ENCODE data around the gene ARMC3.
A peak's percentile ranks its signal among the peaks of the same experiment; 100 is the strongest.

Gene ARMC3

DNA sequence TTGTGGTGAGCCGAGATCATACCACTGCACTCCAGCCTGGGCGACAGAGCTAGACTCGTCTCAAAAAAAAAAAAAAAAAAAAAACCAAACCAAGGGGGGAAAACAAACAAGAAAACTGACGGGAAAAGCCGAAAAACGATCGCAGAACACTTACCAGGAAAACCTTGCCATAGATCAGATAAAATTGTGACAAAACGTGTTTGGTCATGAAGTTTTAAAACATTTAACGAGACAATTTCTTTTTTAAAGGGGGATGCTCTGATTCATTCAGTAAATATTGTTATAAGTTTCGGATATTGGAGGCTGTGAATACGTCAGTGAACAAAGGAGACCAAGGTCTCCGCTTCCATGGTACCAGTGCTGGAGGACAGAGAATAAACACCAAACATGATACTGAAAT is 77.3 kb downstream of the ARMC3 start:
- FAIRE-seq (no peak), DNase-seq (ENCODE audit: insufficient read length, low spot score) (no peak)
- TF ChIP-seq POU2F2 (IDR thresholded peaks at IDR 0.05; ENCODE audit: low read depth, low read length) = no peak
- no peak for TF ChIP-seq PAX5 (IDR thresholded peaks at IDR 0.05; ENCODE audit: insufficient read depth, low read length, severe bottlenecking)
- TF ChIP-seq TAF1 (IDR thresholded peaks at IDR 0.05; ENCODE audit: low read depth, low read length) = no peak
- no peak for TF ChIP-seq SPI1 (IDR thresholded peaks at IDR 0.05; ENCODE audit: low read depth, low read length)
- no peak for TF ChIP-seq POLR2A (IDR thresholded peaks at IDR 0.05; ENCODE audit: low read depth, low read length)
- no peak for TF ChIP-seq POLR2AphosphoS5 (IDR thresholded peaks at IDR 0.05; ENCODE audit: low read depth, low read length)

DNA sequence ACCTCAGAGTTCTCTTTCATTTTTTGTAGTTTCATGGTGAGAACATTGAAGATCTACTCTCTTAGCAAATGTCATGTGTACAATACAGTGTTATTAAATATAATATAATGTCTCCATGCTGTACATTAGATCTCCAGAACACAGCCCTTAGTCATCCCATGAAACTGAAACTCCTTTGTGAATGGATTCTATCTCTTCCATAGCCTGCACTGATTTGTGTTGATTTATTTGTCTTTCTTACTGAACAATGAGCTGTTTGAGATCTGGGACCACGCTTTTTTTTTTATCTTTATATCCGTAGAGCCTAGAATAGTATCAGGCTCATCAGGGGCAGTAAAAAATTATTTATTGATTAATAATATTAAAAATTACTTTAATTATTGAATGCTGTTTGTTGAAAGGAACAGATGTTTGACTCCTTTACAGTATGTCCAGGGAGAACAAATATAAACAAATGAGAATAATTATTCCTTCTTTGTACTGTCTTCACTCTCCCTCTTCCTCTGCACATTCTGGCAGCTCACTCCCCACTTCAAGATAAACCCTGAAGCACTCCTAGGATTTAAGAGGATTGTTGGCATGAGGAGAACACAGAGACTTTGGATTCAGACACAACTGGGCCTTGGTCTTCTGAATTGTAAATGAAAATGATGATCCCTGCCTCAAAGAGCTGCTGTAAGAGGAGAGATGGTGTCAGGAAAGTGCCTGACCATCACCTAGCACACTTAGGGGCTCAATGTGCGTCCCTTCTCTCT is 85.9 kb downstream of the ARMC3 start:
- TF ChIP-seq TAF1 (IDR thresholded peaks at IDR 0.05; ENCODE audit: low read depth, low read length) = no peak
- no peak for DNase-seq (ENCODE audit: insufficient read length, low spot score)

DNA sequence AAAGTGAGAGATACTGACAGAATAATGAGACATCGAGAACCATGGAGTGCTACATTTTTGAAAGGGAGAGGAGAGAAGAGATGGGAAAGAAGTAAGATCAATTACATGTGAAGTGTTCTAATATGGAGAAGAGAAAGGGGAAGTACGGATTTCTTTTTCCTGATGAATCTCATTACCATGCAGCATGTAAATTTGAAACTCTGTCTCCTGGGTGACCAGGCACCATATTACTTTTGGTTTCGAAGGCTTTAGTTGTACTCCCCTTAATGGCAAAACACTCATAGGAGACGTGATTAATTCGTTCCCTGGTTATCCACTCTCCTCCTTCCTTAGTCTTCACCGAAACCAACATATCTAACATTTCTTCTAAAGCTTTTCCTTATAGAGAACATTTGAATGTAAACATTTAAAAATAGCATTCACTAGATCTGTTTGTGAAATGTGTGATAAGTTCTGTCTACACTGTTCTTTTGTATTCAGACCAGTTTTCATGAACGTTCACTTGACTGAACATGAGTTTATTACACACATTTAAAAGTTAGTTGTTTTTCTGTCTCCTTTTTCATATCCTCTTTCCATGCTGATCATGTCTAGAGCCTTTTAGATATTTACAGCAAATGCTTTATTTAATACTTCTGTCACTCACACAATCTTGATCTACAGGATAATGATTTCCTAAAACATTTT is 87.3 kb downstream of the ARMC3 start:
- FAIRE-seq (no peak), DNase-seq (ENCODE audit: insufficient read length, low spot score) (no peak)
- TF ChIP-seq SPI1 (IDR thresholded peaks at IDR 0.05; ENCODE audit: low read depth, low read length) (peak; percentile 47; the same call in 1 of the 2 replicates), POLR2AphosphoS5 (IDR thresholded peaks at IDR 0.05; ENCODE audit: low read depth, low read length) (no peak), POU2F2 (IDR thresholded peaks at IDR 0.05; ENCODE audit: low read depth, low read length) (peak; percentile 38; the same call in 1 of the 2 replicates)

More for the DNA sequence above, 85.9 kb downstream of the ARMC3 start:
- FAIRE-seq = no peak

DNA sequence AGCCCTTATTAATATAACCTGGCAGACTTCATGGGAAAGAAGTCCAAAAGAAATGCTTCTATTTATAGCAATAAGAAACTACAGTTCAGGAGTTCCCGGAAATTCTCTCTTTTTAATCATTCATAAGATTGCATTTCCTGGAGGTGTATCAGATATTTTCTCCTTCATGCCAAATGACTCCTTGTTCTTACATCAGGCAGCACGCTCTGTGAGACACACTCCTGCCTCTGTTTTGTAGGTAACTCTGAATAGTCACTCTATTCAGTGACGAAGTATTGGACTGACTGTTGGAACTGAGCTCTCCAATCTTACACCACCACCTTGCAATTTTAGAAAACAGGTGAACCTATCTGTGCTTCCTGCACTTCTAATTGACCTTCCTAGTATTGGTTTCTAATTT is 88.8 kb downstream of the ARMC3 start:
- DNase-seq (ENCODE audit: insufficient read length, low spot score) (no peak), FAIRE-seq (no peak)
- TF ChIP-seq POLR2A (IDR thresholded peaks at IDR 0.05; ENCODE audit: low read depth, low read length) (no peak), POLR2AphosphoS5 (IDR thresholded peaks at IDR 0.05; ENCODE audit: low read depth, low read length) (no peak), SPI1 (IDR thresholded peaks at IDR 0.05; ENCODE audit: low read depth, low read length) (no peak), POU2F2 (IDR thresholded peaks at IDR 0.05; ENCODE audit: low read depth, low read length) (no peak), PAX5 (IDR thresholded peaks at IDR 0.05; ENCODE audit: insufficient read depth, low read length, severe bottlenecking) (no peak), TAF1 (IDR thresholded peaks at IDR 0.05; ENCODE audit: low read depth, low read length) (no peak)

DNA sequence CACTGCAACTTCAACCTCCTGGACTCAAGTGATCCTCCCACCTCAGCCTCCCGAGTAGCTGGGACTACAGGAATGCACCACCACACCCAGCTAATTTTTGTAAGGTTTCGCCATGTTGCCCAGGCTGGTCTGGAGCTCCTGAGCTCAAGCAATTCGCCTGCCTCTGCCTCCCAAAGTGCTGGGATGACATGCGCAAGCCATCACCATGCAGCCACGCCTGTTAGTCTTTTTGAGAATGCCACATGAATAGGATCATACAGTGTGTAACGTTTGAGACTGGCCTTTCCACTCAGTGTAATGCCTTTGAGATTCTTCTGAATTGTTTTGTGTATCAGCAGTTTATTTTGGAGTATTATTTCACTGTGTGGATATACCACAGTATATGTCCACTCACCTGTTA is 91.8 kb downstream of the ARMC3 start:
- FAIRE-seq = no peak
- DNase-seq (ENCODE audit: insufficient read length, low spot score) = no peak

DNA sequence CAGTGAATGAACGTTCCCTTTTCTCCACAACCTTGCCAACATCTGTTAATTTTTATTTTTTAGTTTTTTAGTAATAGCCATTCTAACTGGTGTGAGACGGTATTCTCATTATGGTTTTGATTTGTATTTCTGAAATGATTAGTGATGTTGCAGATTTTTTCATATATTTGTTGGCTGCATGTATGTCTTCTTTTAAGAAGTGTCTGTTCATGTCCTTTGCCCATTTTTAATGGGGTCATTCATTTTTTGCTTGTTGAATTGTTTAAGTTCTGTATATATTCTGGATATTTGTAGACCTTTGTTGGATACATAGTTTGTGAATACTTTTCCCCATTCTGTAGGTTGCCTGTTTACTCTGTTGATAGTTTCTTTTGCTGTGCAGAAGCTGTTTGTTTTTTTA is 93.6 kb downstream of the ARMC3 start:
- DNase-seq (ENCODE audit: insufficient read length, low spot score) (no peak), FAIRE-seq (no peak)
- TF ChIP-seq POU2F2 (IDR thresholded peaks at IDR 0.05; ENCODE audit: low read depth, low read length) (no peak), PAX5 (IDR thresholded peaks at IDR 0.05; ENCODE audit: insufficient read depth, low read length, severe bottlenecking) (no peak), POLR2A (IDR thresholded peaks at IDR 0.05; ENCODE audit: low read depth, low read length) (no peak), POLR2AphosphoS5 (IDR thresholded peaks at IDR 0.05; ENCODE audit: low read depth, low read length) (no peak), SPI1 (IDR thresholded peaks at IDR 0.05; ENCODE audit: low read depth, low read length) (no peak), TAF1 (IDR thresholded peaks at IDR 0.05; ENCODE audit: low read depth, low read length) (no peak)

More for the DNA sequence above, 91.8 kb downstream of the ARMC3 start:
- no peak for TF ChIP-seq TAF1 (IDR thresholded peaks at IDR 0.05; ENCODE audit: low read depth, low read length)
- TF ChIP-seq POLR2A (IDR thresholded peaks at IDR 0.05; ENCODE audit: low read depth, low read length) = no peak
- no peak for TF ChIP-seq POLR2AphosphoS5 (IDR thresholded peaks at IDR 0.05; ENCODE audit: low read depth, low read length)
- no peak for TF ChIP-seq POU2F2 (IDR thresholded peaks at IDR 0.05; ENCODE audit: low read depth, low read length)
- no peak for TF ChIP-seq SPI1 (IDR thresholded peaks at IDR 0.05; ENCODE audit: low read depth, low read length)
- no peak for TF ChIP-seq PAX5 (IDR thresholded peaks at IDR 0.05; ENCODE audit: insufficient read depth, low read length, severe bottlenecking)

DNA sequence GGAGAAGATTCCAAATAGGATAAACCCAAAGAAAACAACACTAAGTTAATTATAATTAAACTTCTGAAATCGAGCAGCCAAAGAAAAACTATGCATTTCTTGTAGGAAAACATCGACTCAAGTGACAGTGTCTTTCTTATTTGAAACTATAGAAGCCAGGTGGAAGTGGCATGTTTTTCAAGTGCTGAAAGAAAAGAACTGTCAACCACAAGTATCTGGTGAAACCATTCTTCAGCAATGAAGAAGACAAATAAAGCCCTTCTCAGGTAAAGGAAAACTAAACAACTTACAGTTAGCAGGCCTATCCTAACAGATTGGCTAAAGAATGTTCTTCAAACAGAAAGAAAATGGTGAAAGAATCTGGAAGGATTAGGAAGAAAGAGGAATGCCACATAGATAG is 96.1 kb downstream of the ARMC3 start:
- TF ChIP-seq POU2F2 (IDR thresholded peaks at IDR 0.05; ENCODE audit: low read depth, low read length) (no peak), PAX5 (IDR thresholded peaks at IDR 0.05; ENCODE audit: insufficient read depth, low read length, severe bottlenecking) (no peak), POLR2A (IDR thresholded peaks at IDR 0.05; ENCODE audit: low read depth, low read length) (no peak), POLR2AphosphoS5 (IDR thresholded peaks at IDR 0.05; ENCODE audit: low read depth, low read length) (no peak), TAF1 (IDR thresholded peaks at IDR 0.05; ENCODE audit: low read depth, low read length) (no peak), SPI1 (IDR thresholded peaks at IDR 0.05; ENCODE audit: low read depth, low read length) (no peak)
- no peak for DNase-seq (ENCODE audit: insufficient read length, low spot score)
- no peak for FAIRE-seq

DNA sequence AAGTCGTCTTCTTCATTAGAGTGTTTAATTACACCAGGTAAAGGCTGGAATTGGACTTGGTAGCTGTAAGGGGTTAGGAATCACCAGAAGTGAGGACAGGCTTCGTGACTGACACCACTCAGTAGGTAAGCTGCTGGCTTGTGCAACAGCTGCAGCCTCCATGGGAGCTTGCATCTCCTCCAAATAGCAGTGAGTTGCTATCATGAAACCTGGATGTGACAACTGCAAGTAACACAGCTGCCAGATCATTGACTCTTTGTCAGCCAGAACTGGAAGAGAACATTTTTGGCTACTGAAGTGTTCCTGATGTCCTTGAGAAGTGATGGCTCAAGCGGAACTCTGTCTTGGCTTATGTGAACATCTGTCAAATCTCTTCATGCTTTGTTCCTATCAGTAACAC is 103.5 kb downstream of the ARMC3 start:
- no peak for DNase-seq (ENCODE audit: insufficient read length, low spot score)
- no peak for FAIRE-seq
- no peak for TF ChIP-seq POLR2AphosphoS5 (IDR thresholded peaks at IDR 0.05; ENCODE audit: low read depth, low read length)
- TF ChIP-seq PAX5 (IDR thresholded peaks at IDR 0.05; ENCODE audit: insufficient read depth, low read length, severe bottlenecking) = no peak
- no peak for TF ChIP-seq SPI1 (IDR thresholded peaks at IDR 0.05; ENCODE audit: low read depth, low read length)
- TF ChIP-seq POLR2A (IDR thresholded peaks at IDR 0.05; ENCODE audit: low read depth, low read length) = no peak
- no peak for TF ChIP-seq TAF1 (IDR thresholded peaks at IDR 0.05; ENCODE audit: low read depth, low read length)
- no peak for TF ChIP-seq POU2F2 (IDR thresholded peaks at IDR 0.05; ENCODE audit: low read depth, low read length)

DNA sequence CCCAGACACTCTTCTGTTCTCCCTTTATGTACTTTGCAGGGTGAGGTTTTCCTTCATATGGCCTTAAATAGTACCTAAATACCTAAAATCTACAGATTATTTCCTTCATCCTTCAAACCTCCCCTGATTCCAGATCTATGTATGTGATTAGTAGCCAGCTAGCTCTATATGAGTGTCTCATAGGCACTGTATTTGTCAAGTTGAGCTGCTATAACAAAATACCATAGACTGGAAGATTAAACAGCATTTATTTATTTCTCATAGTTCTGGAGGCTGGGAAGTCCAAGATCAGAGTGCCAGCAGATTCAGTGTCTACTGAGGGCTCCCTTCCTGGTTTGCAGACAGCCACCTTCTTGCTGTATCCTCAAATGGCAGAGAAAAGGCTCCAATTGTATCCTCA is 106.9 kb downstream of the ARMC3 start:
- FAIRE-seq = no peak
- no peak for DNase-seq (ENCODE audit: insufficient read length, low spot score)
- TF ChIP-seq POU2F2 (IDR thresholded peaks at IDR 0.05; ENCODE audit: low read depth, low read length) (no peak), TAF1 (IDR thresholded peaks at IDR 0.05; ENCODE audit: low read depth, low read length) (no peak), SPI1 (IDR thresholded peaks at IDR 0.05; ENCODE audit: low read depth, low read length) (no peak), POLR2A (IDR thresholded peaks at IDR 0.05; ENCODE audit: low read depth, low read length) (no peak), POLR2AphosphoS5 (IDR thresholded peaks at IDR 0.05; ENCODE audit: low read depth, low read length) (no peak), PAX5 (IDR thresholded peaks at IDR 0.05; ENCODE audit: insufficient read depth, low read length, severe bottlenecking) (no peak)
